DND-41 (cell line): Measurements from ENCODE around the gene AGXT.

Experiments
- ATAC-seq: fragments of 200-7000 bp; cut with Tn5 transposase; 3 replicates; pipeline ENCODE4 v1.9.1; 2021; ENCODE audit warnings: low read depth; ENCODE audit not compliant: insufficient read depth
- DNase-seq: peaks from one replicate; pipeline ENCODE4 v3.0.0-alpha.2; 2020
- H2AFZ ChIP-seq: 2 replicates; pipeline ENCODE4 v1.6.0; 2012; ENCODE audit warnings: low read depth, low read length
- H3K27ac ChIP-seq: 2 replicates; pipeline ENCODE4 v1.5.1; 2012; ENCODE audit warnings: low read length, inconsistent platforms
- H3K27me3 ChIP-seq: fragments of 200-600 bp; sonication (generic); 2 replicates; pipeline ENCODE4 v1.6.0; 2012; ENCODE audit warnings: low read length, mild to moderate bottlenecking, inconsistent platforms; ENCODE audit not compliant: insufficient read depth, poor library complexity
- H3K36me3 ChIP-seq: 2 replicates; pipeline ENCODE4 v1.5.1; 2012; ENCODE audit warnings: low read length, inconsistent platforms; ENCODE audit not compliant: insufficient read depth
- H3K4me1 ChIP-seq: 2 replicates; pipeline ENCODE4 v1.5.1; 2012; ENCODE audit warnings: mild to moderate bottlenecking, low read length; ENCODE audit not compliant: insufficient read depth
- H3K4me2 ChIP-seq: 2 replicates; pipeline ENCODE4 v1.6.0; 2012; ENCODE audit warnings: mild to moderate bottlenecking, moderate library complexity, low read length, inconsistent platforms; ENCODE audit not compliant: insufficient read depth
- H3K4me3 ChIP-seq, 2 experiments: fragments of 200-600 bp in 1 of 2; shearing (Covaris generic) in 1 of 2; 2 replicates each; pipeline ENCODE4 v1.5.1; 2012 to 2016; ENCODE audit warnings: inconsistent platforms in 2 of 2, low read length in 2 of 2, mild to moderate bottlenecking in 2 of 2, low read depth in 1 of 2, moderate library complexity in 1 of 2
- H3K79me2 ChIP-seq: 2 replicates; pipeline ENCODE4 v1.6.0; 2012; ENCODE audit warnings: low read length, inconsistent platforms; ENCODE audit not compliant: insufficient read depth
- H3K9ac ChIP-seq: 2 replicates; pipeline ENCODE4 v1.6.0; 2012; ENCODE audit warnings: low read depth, mild to moderate bottlenecking, inconsistent platforms, low read length, moderate library complexity
- H3K9me3 ChIP-seq: 2 replicates; pipeline ENCODE4 v1.5.1; 2012; ENCODE audit warnings: low read length, moderate library complexity, mild to moderate bottlenecking, inconsistent platforms; ENCODE audit not compliant: insufficient read depth, severe bottlenecking
- H4K20me1 ChIP-seq: 2 replicates; pipeline ENCODE4 v1.6.0; 2012; ENCODE audit warnings: low read length; ENCODE audit not compliant: insufficient read depth
- EZH2 ChIP-seq: IDR thresholded peaks from 3 replicates; pipeline ENCODE4 v1.6.1; 2012; ENCODE audit warnings: borderline replicate concordance, low read depth, mild to moderate bottlenecking, moderate library complexity, low read length, inconsistent platforms; ENCODE audit not compliant: severe bottlenecking
- TF ChIP-seq, protein P1 (sequence below): IDR thresholded peaks from 2 replicates; pipeline ENCODE4 v1.5.1; 2012; ENCODE audit warnings: borderline replicate concordance, low read length, moderate library complexity, mild to moderate bottlenecking; ENCODE audit not compliant: poor library complexity, severe bottlenecking; ENCODE audit errors: extremely low read depth

Gene AGXT

DNA sequence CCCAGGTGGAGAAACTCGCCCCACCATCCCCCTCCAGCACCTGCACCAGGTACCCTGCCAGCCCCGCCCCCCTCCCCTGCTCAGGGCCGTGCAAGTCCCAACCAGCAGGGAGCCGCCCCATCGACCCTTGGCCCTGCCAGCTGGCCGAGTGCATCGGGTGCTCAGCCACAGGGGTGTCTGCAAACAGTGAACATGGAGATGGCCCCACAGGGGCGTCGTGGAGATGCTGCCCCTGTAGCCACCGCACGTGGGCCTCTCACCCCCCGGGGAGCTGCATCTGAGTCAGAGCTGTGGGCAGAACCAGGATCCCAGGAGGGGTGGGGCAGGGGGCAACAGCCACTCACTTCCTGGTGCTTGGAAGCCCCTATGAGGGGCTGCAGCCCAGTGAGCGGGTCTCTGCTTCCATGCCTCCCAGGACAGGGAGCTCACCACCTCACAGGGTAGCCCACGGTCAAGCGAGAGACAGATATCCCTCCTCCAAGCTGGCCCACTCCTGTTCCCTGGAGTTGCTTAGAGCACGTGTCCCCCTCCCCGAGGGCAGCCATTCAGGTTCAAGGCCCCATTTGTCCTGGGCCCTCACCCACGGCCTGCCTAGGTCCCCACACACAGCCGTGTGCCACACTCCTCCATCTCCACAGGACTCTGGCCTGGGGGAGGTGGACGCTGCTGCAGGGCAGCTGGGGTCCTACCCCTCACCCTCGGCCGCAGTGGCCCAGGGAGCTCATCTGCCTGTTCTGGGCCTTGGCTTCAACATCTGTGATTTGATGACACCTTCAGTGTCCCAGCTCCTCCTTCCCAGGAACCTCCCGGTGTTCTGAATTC, 28.5 kb downstream of the AGXT start:
- Histone ChIP-seq H2AFZ (no peak overlapping the region), H4K20me1 (peaks cover 5% of the 10 kb centered on the region; the same call in 1 of the 2 replicates), H3K27me3 (peaks cover 4% of the 10 kb centered on the region), H3K9me3 (no peaks in the 10 kb centered on the region), H3K4me2 (no peak overlapping the region), H3K79me2 (no peaks in the 10 kb centered on the region), H3K36me3 (no peaks in the 10 kb centered on the region), H3K27ac (no peak overlapping the region), H3K9ac (no peak overlapping the region), H3K4me1 (no peaks in the 10 kb centered on the region), H3K4me3 (no peak overlapping the region)
- DNase-seq (no peak), ATAC-seq (no peak)
- TF ChIP-seq, protein P1, sequence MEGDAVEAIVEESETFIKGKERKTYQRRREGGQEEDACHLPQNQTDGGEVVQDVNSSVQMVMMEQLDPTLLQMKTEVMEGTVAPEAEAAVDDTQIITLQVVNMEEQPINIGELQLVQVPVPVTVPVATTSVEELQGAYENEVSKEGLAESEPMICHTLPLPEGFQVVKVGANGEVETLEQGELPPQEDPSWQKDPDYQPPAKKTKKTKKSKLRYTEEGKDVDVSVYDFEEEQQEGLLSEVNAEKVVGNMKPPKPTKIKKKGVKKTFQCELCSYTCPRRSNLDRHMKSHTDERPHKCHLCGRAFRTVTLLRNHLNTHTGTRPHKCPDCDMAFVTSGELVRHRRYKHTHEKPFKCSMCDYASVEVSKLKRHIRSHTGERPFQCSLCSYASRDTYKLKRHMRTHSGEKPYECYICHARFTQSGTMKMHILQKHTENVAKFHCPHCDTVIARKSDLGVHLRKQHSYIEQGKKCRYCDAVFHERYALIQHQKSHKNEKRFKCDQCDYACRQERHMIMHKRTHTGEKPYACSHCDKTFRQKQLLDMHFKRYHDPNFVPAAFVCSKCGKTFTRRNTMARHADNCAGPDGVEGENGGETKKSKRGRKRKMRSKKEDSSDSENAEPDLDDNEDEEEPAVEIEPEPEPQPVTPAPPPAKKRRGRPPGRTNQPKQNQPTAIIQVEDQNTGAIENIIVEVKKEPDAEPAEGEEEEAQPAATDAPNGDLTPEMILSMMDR, result no peak
- no peak for TF ChIP-seq EZH2

DNA sequence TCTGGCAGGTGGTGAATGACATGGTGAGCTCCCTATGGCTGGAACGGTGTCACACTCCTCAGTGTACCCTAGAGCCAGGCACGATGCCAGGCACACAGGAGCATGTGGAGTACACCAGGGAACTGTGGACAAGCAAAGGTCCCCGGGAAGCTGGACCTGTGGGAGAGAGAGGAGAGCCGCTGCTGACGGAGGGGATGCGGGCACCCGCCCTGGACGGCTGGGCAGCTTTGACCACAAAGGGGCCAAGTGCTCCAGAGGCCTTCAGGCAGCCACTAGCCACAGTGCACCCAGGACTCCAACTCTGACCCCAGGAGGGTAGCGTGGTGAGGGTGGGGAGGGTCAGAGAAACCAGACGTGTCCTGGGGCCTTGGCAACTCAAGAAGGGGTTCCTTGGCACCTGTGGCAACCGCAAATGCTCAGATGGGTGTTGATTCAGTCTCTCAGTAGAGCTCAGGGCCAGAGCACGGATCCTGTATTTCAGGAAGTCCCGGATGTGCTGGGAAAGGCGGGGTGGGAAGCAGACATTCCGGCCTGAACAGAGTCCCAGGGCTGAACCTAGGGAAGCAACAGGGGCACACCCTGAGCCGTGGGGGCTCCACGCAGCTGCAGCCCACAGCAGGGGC, 29.6 kb downstream of the AGXT start:
- H3K27ac ChIP-seq, result no peak overlapping the region
- no peak overlapping the region for H2AFZ ChIP-seq
- H3K79me2 ChIP-seq, result no peaks in the 10 kb centered on the region
- no peaks in the 10 kb centered on the region for H3K9me3 ChIP-seq
- TF ChIP-seq EZH2, result no peak
- TF ChIP-seq, protein P1, result no peak
- no peak overlapping the region for H3K4me3 ChIP-seq
- DNase-seq (no peak), ATAC-seq (no peak)
- H3K9ac ChIP-seq, result no peak overlapping the region
- no peak overlapping the region for H3K4me2 ChIP-seq
- peaks cover 4% of the 10 kb centered on the region for H3K27me3 ChIP-seq
- no peaks in the 10 kb centered on the region for H3K4me1 ChIP-seq
- no peaks in the 10 kb centered on the region for H3K36me3 ChIP-seq
- H4K20me1 ChIP-seq, result peaks cover 5% of the 10 kb centered on the region; the same call in 1 of the 2 replicates

DNA sequence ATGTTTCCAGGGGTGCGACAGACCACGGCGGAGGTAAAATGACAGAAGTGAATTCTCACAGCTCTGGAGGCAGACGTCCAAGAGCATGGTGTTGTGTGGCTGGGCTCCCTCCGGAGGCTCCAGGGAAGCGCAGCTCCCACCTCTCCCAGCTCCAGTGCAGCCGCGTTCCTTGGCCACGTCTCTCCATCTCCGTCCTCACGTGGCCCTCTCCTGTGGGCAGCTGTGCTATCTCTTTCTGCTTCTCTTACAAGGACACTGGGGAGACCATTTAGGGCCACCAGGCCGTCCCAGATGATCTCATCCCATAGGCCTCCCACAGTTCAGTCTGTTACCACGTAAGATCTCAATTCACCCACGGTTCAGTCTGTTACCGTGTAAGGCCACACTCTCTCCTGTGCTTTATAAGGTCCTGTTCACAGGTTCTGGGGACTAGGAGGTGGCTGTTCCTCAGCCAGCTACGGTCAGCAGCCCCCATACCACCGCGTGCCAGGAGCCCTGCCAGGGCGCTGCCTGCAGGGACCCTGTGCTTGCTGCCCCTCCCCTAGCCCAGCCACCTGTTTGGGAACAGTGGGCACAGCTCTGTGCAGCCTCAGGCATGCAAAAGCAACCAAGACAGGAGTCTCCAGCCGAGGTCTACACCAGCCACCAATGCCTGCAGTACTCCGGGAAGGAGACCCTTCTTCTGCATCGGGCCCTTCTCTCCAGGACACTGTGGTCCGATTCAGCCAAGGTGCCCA, 30.3 kb downstream of the AGXT start:
- no peak for ATAC-seq
- Histone ChIP-seq H4K20me1 (peaks cover 5% of the 10 kb centered on the region; the same call in 1 of the 2 replicates), H3K4me1 (no peaks in the 10 kb centered on the region)

More for the DNA sequence above, 30.3 kb downstream of the AGXT start:
- peaks cover 4% of the 10 kb centered on the region for H3K27me3 ChIP-seq
- no peaks in the 10 kb centered on the region for H3K79me2 ChIP-seq
- H3K4me3 ChIP-seq, result no peak overlapping the region
- DNase-seq, result no peak
- no peaks in the 10 kb centered on the region for H3K9me3 ChIP-seq
- no peak overlapping the region for H3K4me2 ChIP-seq
- no peak overlapping the region for H3K27ac ChIP-seq
- H3K36me3 ChIP-seq, result no peaks in the 10 kb centered on the region
- H3K9ac ChIP-seq, result no peak overlapping the region
- H2AFZ ChIP-seq, result no peak overlapping the region
- TF ChIP-seq, protein P1, result no peak
- no peak for TF ChIP-seq EZH2
